Superior temporal gyrus (tissue), 1 donor: Measurements from ENCODE around the gene VAC14.
A peak's percentile ranks its signal among the peaks of the same experiment; 100 is the strongest.

Experiments used
- DNase-seq: peaks from one replicate; pipeline ENCODE4 v3.0.0-alpha.2; 2016; ENCODE audit errors: extremely low spot score

VAC14 gene

GRCh38 chr16:70708366-70709246 is 92.4 kb downstream of the VAC14 start:
- DNase-seq: no peak

GRCh38 chr16:70706948-70707465 is 94.0 kb downstream of the VAC14 start:
- no peak for DNase-seq

GRCh38 chr16:70705056-70705455 is 95.9 kb downstream of the VAC14 start:
- DNase-seq: no peak

- DNase-seq: no peak
These were observed 96.4 kb downstream of the VAC14 start for GRCh38 chr16:70704586-70704985.

- DNase-seq: no peak
These were observed 97.0 kb downstream of the VAC14 start for GRCh38 chr16:70703835-70704381.

- peak; percentile 66 for DNase-seq
These were observed 97.7 kb downstream of the VAC14 start for GRCh38 chr16:70703041-70703834.

GRCh38 chr16:70702624-70703023 is 98.3 kb downstream of the VAC14 start:
- no peak for DNase-seq

- DNase-seq: no peak
These were observed 99.0 kb downstream of the VAC14 start for GRCh38 chr16:70701998-70702397.

- no peak for DNase-seq
These were observed 99.4 kb downstream of the VAC14 start for GRCh38 chr16:70701596-70701995.

- DNase-seq: no peak
These were observed 99.9 kb downstream of the VAC14 start for GRCh38 chr16:70701036-70701435.

- DNase-seq: peak; percentile 82
These were observed 100.6 kb downstream of the VAC14 start for GRCh38 chr16:70700101-70701020.

- DNase-seq: no peak
These were observed 101.3 kb downstream of the VAC14 start for GRCh38 chr16:70699696-70700095.

- no peak for DNase-seq
These were observed 102.1 kb downstream of the VAC14 start for GRCh38 chr16:70698901-70699300.

- no peak for DNase-seq
These were observed 103.3 kb downstream of the VAC14 start for GRCh38 chr16:70697594-70698170.

- no peak for DNase-seq
These were observed 103.9 kb downstream of the VAC14 start for GRCh38 chr16:70696952-70697593.

GRCh38 chr16:70696355-70696754 is 104.6 kb downstream of the VAC14 start:
- no peak for DNase-seq

- DNase-seq: no peak
These were observed 105.5 kb downstream of the VAC14 start for GRCh38 chr16:70695331-70696070.

GRCh38 chr16:70694868-70695218 is 106.1 kb downstream of the VAC14 start:
- no peak for DNase-seq

- DNase-seq: peak; percentile 41
These were observed 106.7 kb downstream of the VAC14 start for GRCh38 chr16:70694088-70694867.
